ENCODE data around the gene SLC49A3.

- TF ChIP-seq POLR2A (IDR thresholded peaks at IDR 0.05; ENCODE audit: low read length) (no peak), GATA1 (IDR thresholded peaks at IDR 0.05; ENCODE audit: low read depth, low read length) (no peak)
Measured at GRCh38 chr4:704971-705277, 16.0 kb upstream of the SLC49A3 start.

Data from erythroblast (primary cell).